ENCODE results near the gene ZRANB3. TPM values are rescaled to one million over a fixed set of nuclear protein-coding genes. Genes with fewer than 3 reads are reported as not detected.
"Not testable (repeated sequence)": the region's sequence is repeated elsewhere in the genome, so short reads cannot be mapped to it uniquely, and the experiment has no call there.

Gene ZRANB3
- polyA plus RNA-seq, 3 donors = 8.7 to 10.5 (median 8.8) TPM

GRCh38 chr2:135504811-135505210, 26.2 kb downstream of the ZRANB3 start:
- no peak for DNase-seq (ENCODE audit: extremely low read depth in 1 of 11, low read depth in 9 of 11, low spot score in 4 of 11)

GRCh38 chr2:135498588-135498987, 32.4 kb downstream of the ZRANB3 start:
- not testable (repeated sequence) for DNase-seq (ENCODE audit: extremely low read depth in 1 of 11, low read depth in 9 of 11, low spot score in 4 of 11)

GRCh38 chr2:135494917-135495316, 36.1 kb downstream of the ZRANB3 start:
- DNase-seq (ENCODE audit: extremely low read depth in 1 of 11, low read depth in 9 of 11, low spot score in 4 of 11) = no peak

GRCh38 chr2:135494503-135494902, 36.5 kb downstream of the ZRANB3 start:
- no peak for DNase-seq (ENCODE audit: extremely low read depth in 1 of 11, low read depth in 9 of 11, low spot score in 4 of 11)

GRCh38 chr2:135490376-135490775, 40.6 kb downstream of the ZRANB3 start:
- DNase-seq (ENCODE audit: extremely low read depth in 1 of 11, low read depth in 9 of 11, low spot score in 4 of 11) = no peak

- no peak for DNase-seq (ENCODE audit: extremely low read depth in 1 of 11, low read depth in 9 of 11, low spot score in 4 of 11)
These were observed 45.6 kb downstream of the ZRANB3 start for GRCh38 chr2:135485441-135485840.

- DNase-seq (ENCODE audit: extremely low read depth in 1 of 11, low read depth in 9 of 11, low spot score in 4 of 11) = no peak
These were observed 55.9 kb downstream of the ZRANB3 start for GRCh38 chr2:135475128-135475527.

- DNase-seq (ENCODE audit: extremely low read depth in 1 of 11, low read depth in 9 of 11, low spot score in 4 of 11) = no peak
These were observed 57.5 kb downstream of the ZRANB3 start for GRCh38 chr2:135473567-135473966.

GRCh38 chr2:135471106-135471505, 59.9 kb downstream of the ZRANB3 start:
- no peak for DNase-seq (ENCODE audit: extremely low read depth in 1 of 11, low read depth in 9 of 11, low spot score in 4 of 11)

GRCh38 chr2:135457279-135457678, 73.7 kb downstream of the ZRANB3 start:
- no peak for DNase-seq (ENCODE audit: extremely low read depth in 1 of 11, low read depth in 9 of 11, low spot score in 4 of 11)

GRCh38 chr2:135456835-135457234, 74.2 kb downstream of the ZRANB3 start:
- DNase-seq (ENCODE audit: extremely low read depth in 1 of 11, low read depth in 9 of 11, low spot score in 4 of 11) = no peak

- no peak for DNase-seq (ENCODE audit: extremely low read depth in 1 of 11, low read depth in 9 of 11, low spot score in 4 of 11)
These were observed 74.6 kb downstream of the ZRANB3 start for GRCh38 chr2:135456431-135456830.

- no peak for DNase-seq (ENCODE audit: extremely low read depth in 1 of 11, low read depth in 9 of 11, low spot score in 4 of 11)
These were observed 76.4 kb downstream of the ZRANB3 start for GRCh38 chr2:135454608-135455007.

GRCh38 chr2:135453027-135453426, 78.0 kb downstream of the ZRANB3 start:
- not testable (repeated sequence) for DNase-seq (ENCODE audit: extremely low read depth in 1 of 11, low read depth in 9 of 11, low spot score in 4 of 11)

- DNase-seq (ENCODE audit: extremely low read depth in 1 of 11, low read depth in 9 of 11, low spot score in 4 of 11) = no peak
These were observed 79.1 kb downstream of the ZRANB3 start for GRCh38 chr2:135451966-135452365.

GRCh38 chr2:135443013-135443412, 88.0 kb downstream of the ZRANB3 start:
- not testable (repeated sequence) for DNase-seq (ENCODE audit: extremely low read depth in 1 of 11, low read depth in 9 of 11, low spot score in 4 of 11)

- DNase-seq (ENCODE audit: extremely low read depth in 1 of 11, low read depth in 9 of 11, low spot score in 4 of 11) = not testable (repeated sequence)
These were observed 95.9 kb downstream of the ZRANB3 start for GRCh38 chr2:135435155-135435554.

GRCh38 chr2:135424849-135425248, 106.2 kb downstream of the ZRANB3 start:
- DNase-seq (ENCODE audit: extremely low read depth in 1 of 11, low read depth in 9 of 11, low spot score in 4 of 11) = no peak

GRCh38 chr2:135422898-135423297, 108.1 kb downstream of the ZRANB3 start:
- no peak for DNase-seq (ENCODE audit: extremely low read depth in 1 of 11, low read depth in 9 of 11, low spot score in 4 of 11)

GRCh38 chr2:135411646-135412045, 119.4 kb downstream of the ZRANB3 start:
- no peak for DNase-seq (ENCODE audit: extremely low read depth in 1 of 11, low read depth in 9 of 11, low spot score in 4 of 11)

GRCh38 chr2:135409436-135409835, 121.6 kb downstream of the ZRANB3 start:
- no peak for DNase-seq (ENCODE audit: extremely low read depth in 1 of 11, low read depth in 9 of 11, low spot score in 4 of 11)

- DNase-seq (ENCODE audit: extremely low read depth in 1 of 11, low read depth in 9 of 11, low spot score in 4 of 11) = not testable (repeated sequence)
These were observed 134.8 kb downstream of the ZRANB3 start for GRCh38 chr2:135396259-135396658.

Data from renal cortex interstitium (tissue), 11 donors.